ENCODE measurements around the gene CRAT. TPM values are rescaled to one million over a fixed set of nuclear protein-coding genes. Genes with fewer than 3 reads are reported as not detected.

The CRAT gene
- total RNA-seq, 1 donor from 2014 or later = 19.0 TPM

- H3K36me3 Mint-ChIP-seq (ENCODE audit: insufficient read depth) = peaks cover 8% of the 10 kb centered on the region
- H3K4me1 Mint-ChIP-seq (ENCODE audit: low read depth) = peaks cover 9% of the 10 kb centered on the region
- no peaks in the 10 kb centered on the region for H3K27me3 Mint-ChIP-seq
- no peak for TF ChIP-seq CTCF (IDR thresholded peaks at IDR 0.05; ENCODE audit: unreplicated experiment)
- H3K27ac Mint-ChIP-seq = peak overlapping the region; percentile 74
- H3K4me3 Mint-ChIP-seq (ENCODE audit: low read depth) = no peak overlapping the region
- no peaks in the 10 kb centered on the region for H3K9me3 Mint-ChIP-seq (ENCODE audit: low read depth)
- DNase-seq (ENCODE audit: low spot score, unreplicated experiment) = no peak
Measured at GRCh38 chr9:129150672-129151211, 40.1 kb upstream of the CRAT start.

GRCh38 chr9:129150122-129150521 lies 39.5 kb upstream of the CRAT start:
- TF ChIP-seq CTCF (IDR thresholded peaks at IDR 0.05; ENCODE audit: unreplicated experiment) = no peak
- no peaks in the 10 kb centered on the region for H3K27me3 Mint-ChIP-seq
- H3K4me1 Mint-ChIP-seq (ENCODE audit: low read depth) = peaks cover 14% of the 10 kb centered on the region
- H3K27ac Mint-ChIP-seq = peak overlapping the region; percentile 74
- peaks cover 8% of the 10 kb centered on the region for H3K36me3 Mint-ChIP-seq (ENCODE audit: insufficient read depth)
- H3K9me3 Mint-ChIP-seq (ENCODE audit: low read depth) = no peaks in the 10 kb centered on the region
- no peak for DNase-seq (ENCODE audit: low spot score, unreplicated experiment)
- H3K4me3 Mint-ChIP-seq (ENCODE audit: low read depth) = no peak overlapping the region

DNA sequence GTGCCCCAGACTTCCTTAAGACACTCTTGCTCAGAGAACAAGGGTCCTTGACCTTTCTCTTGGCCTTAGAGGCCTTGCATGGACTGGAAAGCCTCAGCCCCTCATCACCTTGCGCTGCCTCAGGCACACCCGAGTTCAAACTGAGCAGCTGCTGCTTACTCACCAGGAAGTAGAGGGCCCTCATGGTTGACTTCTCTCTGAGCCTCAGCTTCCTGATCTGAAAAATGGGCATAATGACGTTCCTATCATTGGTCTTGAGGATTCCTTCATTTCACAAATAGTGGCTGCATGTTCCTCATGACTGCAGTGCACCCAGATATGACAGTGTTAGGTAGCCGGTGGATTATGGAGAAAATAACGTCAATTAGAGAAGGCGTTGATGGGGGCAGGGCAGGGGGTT lies 38.8 kb upstream of the CRAT start:
- TF ChIP-seq CTCF (IDR thresholded peaks at IDR 0.05; ENCODE audit: unreplicated experiment) = no peak
- Mint-ChIP-seq H3K4me1 (ENCODE audit: low read depth) (peaks cover 16% of the 10 kb centered on the region), H3K36me3 (ENCODE audit: insufficient read depth) (peaks cover 8% of the 10 kb centered on the region), H3K9me3 (ENCODE audit: low read depth) (no peaks in the 10 kb centered on the region), H3K27ac (peak overlapping the region; percentile 74), H3K4me3 (ENCODE audit: low read depth) (no peak overlapping the region), H3K27me3 (no peaks in the 10 kb centered on the region)
- DNase-seq (ENCODE audit: low spot score, unreplicated experiment) = no peak

- H3K4me1 Mint-ChIP-seq (ENCODE audit: low read depth) = peaks cover 21% of the 10 kb centered on the region
- no peak for DNase-seq (ENCODE audit: low spot score, unreplicated experiment)
- H3K9me3 Mint-ChIP-seq (ENCODE audit: low read depth) = no peaks in the 10 kb centered on the region
- TF ChIP-seq CTCF (IDR thresholded peaks at IDR 0.05; ENCODE audit: unreplicated experiment) = no peak
- H3K36me3 Mint-ChIP-seq (ENCODE audit: insufficient read depth) = peaks cover 12% of the 10 kb centered on the region
- H3K27ac Mint-ChIP-seq = no peak overlapping the region
- H3K27me3 Mint-ChIP-seq = no peaks in the 10 kb centered on the region
- no peak overlapping the region for H3K4me3 Mint-ChIP-seq (ENCODE audit: low read depth)
Measured at GRCh38 chr9:129148463-129149204, 38.0 kb upstream of the CRAT start.

DNA sequence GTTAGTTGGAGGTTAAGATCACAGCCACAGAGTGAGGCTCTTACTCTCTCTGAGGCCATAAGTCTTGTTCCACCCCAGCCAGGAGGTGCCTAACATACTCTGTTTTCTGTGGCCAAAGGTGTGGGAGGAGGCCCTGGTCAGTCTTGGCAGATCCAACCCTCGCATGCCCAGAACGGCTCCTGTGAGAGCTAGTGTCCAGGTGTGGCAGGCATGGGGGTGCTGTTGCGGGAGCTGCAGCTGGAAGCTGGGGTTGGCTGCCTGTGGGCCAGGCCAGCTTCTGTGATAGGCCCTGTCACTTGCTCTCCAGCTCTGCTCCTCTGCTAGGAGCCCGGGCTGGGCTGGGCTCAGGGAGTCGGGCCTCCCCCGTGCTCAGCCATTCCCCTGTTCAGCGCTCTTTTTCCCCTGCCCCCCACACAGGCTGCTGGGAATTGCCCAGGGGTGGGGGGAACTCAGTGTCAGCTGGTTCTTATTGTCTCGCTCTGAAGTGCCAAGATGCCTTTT lies 35.9 kb upstream of the CRAT start:
- TF ChIP-seq CTCF (IDR thresholded peaks at IDR 0.05; ENCODE audit: unreplicated experiment) = no peak
- Mint-ChIP-seq H3K36me3 (ENCODE audit: insufficient read depth) (peaks cover 13% of the 10 kb centered on the region), H3K9me3 (ENCODE audit: low read depth) (no peaks in the 10 kb centered on the region), H3K4me3 (ENCODE audit: low read depth) (no peak overlapping the region), H3K4me1 (ENCODE audit: low read depth) (peaks cover 33% of the 10 kb centered on the region), H3K27ac (peak overlapping the region; percentile 93), H3K27me3 (no peaks in the 10 kb centered on the region)
- no peak for DNase-seq (ENCODE audit: low spot score, unreplicated experiment)
